SKM-1 treated with dmso at 0.1 percent for 144 hours (cell line): ENCODE measurements around the gene HEXB.
"Not testable (repeated sequence)": the region's sequence is repeated elsewhere in the genome, so short reads cannot be mapped to it uniquely, and the experiment has no call there.

Source experiments
- DNase-seq: peaks from one replicate; lab custom pipeline; 2025; ENCODE audit not compliant: unreplicated experiment; lab: John Stamatoyannopoulos, UW

Gene HEXB

GRCh38 chr5:74725331-74725730 is 40.3 kb downstream of the HEXB start:
- DNase-seq, result no peak

GRCh38 chr5:74736759-74737158 is 51.7 kb downstream of the HEXB start:
- DNase-seq, result no peak

- no peak for DNase-seq
These were observed 53.4 kb downstream of the HEXB start for GRCh38 chr5:74738406-74738805.

- not testable (repeated sequence) for DNase-seq
These were observed 63.7 kb downstream of the HEXB start for GRCh38 chr5:74748742-74749141.

- DNase-seq, result no peak
These were observed 76.2 kb downstream of the HEXB start for GRCh38 chr5:74761241-74761640.

GRCh38 chr5:74762599-74762998 is 77.6 kb downstream of the HEXB start:
- DNase-seq, result no peak

- no peak for DNase-seq
These were observed 78.5 kb downstream of the HEXB start for GRCh38 chr5:74763504-74763903.

- no peak for DNase-seq
These were observed 80.2 kb downstream of the HEXB start for GRCh38 chr5:74765201-74765600.

- no peak for DNase-seq
These were observed 80.9 kb downstream of the HEXB start for GRCh38 chr5:74765929-74766328.

- DNase-seq, result peak; percentile 60
These were observed 81.4 kb downstream of the HEXB start for GRCh38 chr5:74766418-74766848.

GRCh38 chr5:74766849-74767578 is 82.0 kb downstream of the HEXB start, which contains the start of the genes GFM2 and NSA2:
TSS of gene GFM2 (minus strand) at chr5:74767117. CDS start at chr5:74763742, 3,375 bp downstream.
TSS of gene NSA2 (plus strand) at chr5:74767249. CDS start at chr5:74767361, 112 bp downstream.
- DNase-seq, result peak; percentile 84

GRCh38 chr5:74767579-74767913 is 82.5 kb downstream of the HEXB start:
- peak; percentile 29 for DNase-seq
